Gastroesophageal sphincter (tissue), 3 donors: ENCODE measurements around the gene ARHGAP30.

Source experiments
- EP300 ChIP-seq: sonication (generic); formaldehyde crosslinking; IDR thresholded peaks from one replicate; pipeline ENCODE4 v1.6.1; 2017; ENCODE audit warnings: antibody characterized with exemption, mild to moderate bottlenecking
- POLR2A ChIP-seq, 2 donors: fragments of 450-650 bp; IDR thresholded peaks; one replicate each; pipeline ENCODE4 v1.6.1; 2017; ENCODE audit warnings: antibody characterized with exemption in 2 of 2, mild to moderate bottlenecking in 2 of 2, moderate library complexity in 1 of 2
- POLR2AphosphoS5 ChIP-seq: sonication (generic); formaldehyde crosslinking; IDR thresholded peaks from one replicate; pipeline ENCODE4 v1.6.1; 2017; ENCODE audit warnings: antibody characterized with exemption
- TF ChIP-seq, protein P1 (sequence below), 4 experiments: fragments of 200-600 bp in 2 of 4; fragments of 450-650 bp in 2 of 4; sonication (generic) in 1 of 4; IDR thresholded peaks; one replicate each; pipeline ENCODE4 v1.5.1; 2017 to 2019; ENCODE audit warnings: antibody characterized with exemption in 4 of 4, mild to moderate bottlenecking in 2 of 4, moderate library complexity in 2 of 4

DNA sequence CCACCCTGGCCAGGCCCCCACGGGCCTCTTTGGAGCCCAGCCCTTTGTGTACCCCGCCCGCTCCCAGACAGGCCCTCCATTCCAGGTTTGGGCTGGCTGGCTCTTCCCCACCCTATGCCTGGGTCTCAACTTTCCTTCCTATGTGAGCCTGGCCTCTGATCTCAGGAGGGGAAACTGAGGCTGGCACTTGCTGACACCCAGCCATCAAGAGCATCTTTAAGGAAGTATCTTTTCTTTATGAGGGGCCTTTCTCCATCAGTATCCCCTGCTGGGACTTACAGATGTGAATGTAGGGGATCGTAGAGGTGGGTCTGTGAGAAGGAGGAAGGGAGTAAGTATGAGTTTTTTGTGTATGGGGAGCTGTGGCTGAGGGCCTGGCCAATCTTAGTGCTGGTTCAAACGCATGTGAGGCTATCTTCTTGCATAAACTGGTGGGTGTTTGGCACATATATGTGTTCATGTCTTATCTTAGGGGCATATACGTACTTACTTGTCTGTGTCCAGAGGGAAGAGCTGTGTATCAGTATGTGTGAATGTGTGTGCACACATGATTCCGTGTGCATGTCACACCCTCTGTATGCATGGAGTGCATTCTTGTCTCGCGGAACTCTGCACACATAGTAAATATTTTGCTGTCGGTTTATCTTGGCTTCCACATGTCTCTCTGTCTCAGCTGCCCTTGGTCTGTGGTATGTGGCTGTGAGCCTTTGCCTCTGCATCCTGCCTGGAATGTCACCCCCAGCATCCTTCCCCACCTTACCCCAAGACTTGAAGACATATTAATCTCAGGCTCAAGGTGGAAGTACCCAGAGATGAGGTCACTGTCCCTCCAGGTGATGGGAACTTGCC lies 14.3 kb upstream of the ARHGAP30 start:
- TF ChIP-seq, protein P1, sequence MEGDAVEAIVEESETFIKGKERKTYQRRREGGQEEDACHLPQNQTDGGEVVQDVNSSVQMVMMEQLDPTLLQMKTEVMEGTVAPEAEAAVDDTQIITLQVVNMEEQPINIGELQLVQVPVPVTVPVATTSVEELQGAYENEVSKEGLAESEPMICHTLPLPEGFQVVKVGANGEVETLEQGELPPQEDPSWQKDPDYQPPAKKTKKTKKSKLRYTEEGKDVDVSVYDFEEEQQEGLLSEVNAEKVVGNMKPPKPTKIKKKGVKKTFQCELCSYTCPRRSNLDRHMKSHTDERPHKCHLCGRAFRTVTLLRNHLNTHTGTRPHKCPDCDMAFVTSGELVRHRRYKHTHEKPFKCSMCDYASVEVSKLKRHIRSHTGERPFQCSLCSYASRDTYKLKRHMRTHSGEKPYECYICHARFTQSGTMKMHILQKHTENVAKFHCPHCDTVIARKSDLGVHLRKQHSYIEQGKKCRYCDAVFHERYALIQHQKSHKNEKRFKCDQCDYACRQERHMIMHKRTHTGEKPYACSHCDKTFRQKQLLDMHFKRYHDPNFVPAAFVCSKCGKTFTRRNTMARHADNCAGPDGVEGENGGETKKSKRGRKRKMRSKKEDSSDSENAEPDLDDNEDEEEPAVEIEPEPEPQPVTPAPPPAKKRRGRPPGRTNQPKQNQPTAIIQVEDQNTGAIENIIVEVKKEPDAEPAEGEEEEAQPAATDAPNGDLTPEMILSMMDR (IDR thresholded peaks at IDR 0.05), result no peak
- TF ChIP-seq POLR2A (IDR thresholded peaks at IDR 0.05) (no peak), EP300 (no peak), POLR2AphosphoS5 (no peak)
